IPS-20b (cell line): ENCODE results near the gene ZNF724.
"Not testable (repeated sequence)": the region's sequence is repeated elsewhere in the genome, so short reads cannot be mapped to it uniquely, and the experiment has no call there.

ENCODE experiments used
- H3K27ac ChIP-seq: one replicate; pipeline ENCODE4 v1.5.1; 2013; ENCODE audit warnings: low read length
- H3K27me3 ChIP-seq: 2 replicates; pipeline ENCODE4 v1.6.1; 2013; ENCODE audit warnings: mild to moderate bottlenecking, low read length, inconsistent platforms; ENCODE audit not compliant: insufficient read depth
- H3K36me3 ChIP-seq: 2 replicates; pipeline ENCODE4 v1.6.1; 2013; ENCODE audit warnings: low read depth, mild to moderate bottlenecking, inconsistent platforms, low read length, moderate library complexity; ENCODE audit not compliant: insufficient read depth
- H3K4me1 ChIP-seq: 2 replicates; pipeline ENCODE4 v1.6.1; 2013; ENCODE audit warnings: mild to moderate bottlenecking, control low read depth, inconsistent platforms, low read length, moderate library complexity; ENCODE audit not compliant: insufficient read depth
- H3K4me3 ChIP-seq: 2 replicates; pipeline ENCODE4 v1.5.1; 2013; ENCODE audit warnings: mild to moderate bottlenecking, low read length, inconsistent platforms
- H3K9ac ChIP-seq: 2 replicates; pipeline ENCODE4 v1.6.1; 2013; ENCODE audit warnings: low read depth, mild to moderate bottlenecking, inconsistent platforms, low read length, moderate library complexity
- H3K9me3 ChIP-seq: 2 replicates; pipeline ENCODE4 v1.6.1; 2013; ENCODE audit warnings: mild to moderate bottlenecking, low read depth, low read length, inconsistent platforms; ENCODE audit not compliant: insufficient read depth

ZNF724 gene

GRCh38 chr19:23249911-23250649 is at the start of gene ZNF724:
ZNF724 (minus strand) TSS chr19:23250394; CDS start chr19:23250242, 152 bp downstream.
- Histone ChIP-seq H3K9ac (peak within 1 kb of the TSS; percentile 99), H3K9me3 (no peaks in the 10 kb centered on the region), H3K27ac (peak within 1 kb of the TSS; percentile 97), H3K27me3 (no peaks in the 10 kb centered on the region), H3K4me3 (peak within 1 kb of the TSS; percentile 98), H3K4me1 (no peaks in the 10 kb centered on the region), H3K36me3 (peaks cover 35% of the 10 kb centered on the region)

GRCh38 chr19:23294141-23294540 is 43.9 kb upstream of the ZNF724 start:
- H3K4me3 ChIP-seq, result no peak overlapping the region
- H3K9me3 ChIP-seq, result peaks cover 29% of the 10 kb centered on the region
- no peaks in the 10 kb centered on the region for H3K27me3 ChIP-seq
- no peaks in the 10 kb centered on the region for H3K36me3 ChIP-seq
- no peak overlapping the region for H3K9ac ChIP-seq
- H3K27ac ChIP-seq, result no peak overlapping the region
- no peaks in the 10 kb centered on the region for H3K4me1 ChIP-seq

GRCh38 chr19:23289966-23290365 is 39.8 kb upstream of the ZNF724 start:
- not testable (repeated sequence) for H3K4me3 ChIP-seq, H3K27ac ChIP-seq, H3K9ac ChIP-seq, H3K4me1 ChIP-seq, H3K36me3 ChIP-seq, H3K27me3 ChIP-seq
- H3K9me3 ChIP-seq, result peaks cover 32% of the 10 kb centered on the region

- Histone ChIP-seq H3K27ac (no peak overlapping the region), H3K27me3 (no peaks in the 10 kb centered on the region), H3K9ac (no peak overlapping the region), H3K4me1 (no peaks in the 10 kb centered on the region), H3K9me3 (peaks cover 25% of the 10 kb centered on the region), H3K4me3 (no peak overlapping the region), H3K36me3 (no peaks in the 10 kb centered on the region)
These were observed 37.4 kb upstream of the ZNF724 start for GRCh38 chr19:23287620-23288019.

GRCh38 chr19:23286477-23286876 is 36.3 kb upstream of the ZNF724 start:
- Histone ChIP-seq H3K4me3 (no peak overlapping the region), H3K27ac (no peak overlapping the region), H3K27me3 (no peaks in the 10 kb centered on the region), H3K36me3 (no peaks in the 10 kb centered on the region), H3K9ac (no peak overlapping the region), H3K9me3 (peaks cover 20% of the 10 kb centered on the region), H3K4me1 (no peaks in the 10 kb centered on the region)

- Histone ChIP-seq H3K27ac (no peak overlapping the region), H3K36me3 (no peaks in the 10 kb centered on the region), H3K27me3 (no peaks in the 10 kb centered on the region), H3K9ac (no peak overlapping the region), H3K4me3 (no peak overlapping the region), H3K9me3 (peaks cover 20% of the 10 kb centered on the region), H3K4me1 (no peaks in the 10 kb centered on the region)
These were observed 35.8 kb upstream of the ZNF724 start for GRCh38 chr19:23285948-23286347.

- not testable (repeated sequence) for H3K27me3 ChIP-seq, H3K4me1 ChIP-seq, H3K4me3 ChIP-seq, H3K36me3 ChIP-seq, H3K9ac ChIP-seq, H3K27ac ChIP-seq
- H3K9me3 ChIP-seq, result peaks cover 20% of the 10 kb centered on the region
These were observed 35.1 kb upstream of the ZNF724 start for GRCh38 chr19:23285326-23285725.

- Histone ChIP-seq H3K9me3 (peaks cover 20% of the 10 kb centered on the region), H3K36me3 (no peaks in the 10 kb centered on the region), H3K27ac (no peak overlapping the region), H3K9ac (no peak overlapping the region), H3K4me1 (no peaks in the 10 kb centered on the region), H3K4me3 (no peak overlapping the region), H3K27me3 (no peaks in the 10 kb centered on the region)
These were observed 33.7 kb upstream of the ZNF724 start for GRCh38 chr19:23283925-23284324.

- Histone ChIP-seq H3K36me3 (no peaks in the 10 kb centered on the region), H3K4me1 (no peaks in the 10 kb centered on the region), H3K4me3 (no peak overlapping the region), H3K9ac (no peak overlapping the region), H3K27ac (no peak overlapping the region), H3K27me3 (no peaks in the 10 kb centered on the region), H3K9me3 (peaks cover 4% of the 10 kb centered on the region; the same call in 1 of the 2 replicates)
These were observed 31.6 kb upstream of the ZNF724 start for GRCh38 chr19:23281663-23282276.

- not testable (repeated sequence) for H3K9me3 ChIP-seq, H3K4me3 ChIP-seq, H3K27me3 ChIP-seq, H3K4me1 ChIP-seq, H3K9ac ChIP-seq, H3K36me3 ChIP-seq, H3K27ac ChIP-seq
These were observed 27.9 kb upstream of the ZNF724 start for GRCh38 chr19:23278118-23278517.

GRCh38 chr19:23273590-23274412 is 23.6 kb upstream of the ZNF724 start:
- H3K27ac ChIP-seq, result peak overlapping the region; percentile 78
- peak overlapping the region; percentile 94 for H3K4me3 ChIP-seq
- H3K27me3 ChIP-seq, result no peaks in the 10 kb centered on the region
- H3K4me1 ChIP-seq, result peaks cover 5% of the 10 kb centered on the region; the same call in 1 of the 2 replicates
- peaks cover 36% of the 10 kb centered on the region for H3K36me3 ChIP-seq
- peak overlapping the region; percentile 98 for H3K9ac ChIP-seq
- H3K9me3 ChIP-seq, result no peaks in the 10 kb centered on the region
